Neuronal stem cell (in vitro differentiated cells): Measurements from ENCODE around the gene MEF2A.

ENCODE experiments used
- DNase-seq: peaks from one replicate; pipeline ENCODE4 v3.0.0-alpha.2; 2013; ENCODE audit warnings: low spot score
- H2AFZ ChIP-seq: one replicate; pipeline ENCODE4 v1.6.1; 2013; ENCODE audit warnings: mild to moderate bottlenecking, low read length, inconsistent platforms
- H2AK5ac ChIP-seq: 2 replicates; pipeline ENCODE4 v1.6.1; 2013; ENCODE audit warnings: low read depth, mild to moderate bottlenecking, inconsistent platforms, low read length, moderate library complexity, mixed read lengths
- H2BK120ac ChIP-seq: 2 replicates; pipeline ENCODE4 v1.6.1; 2013; ENCODE audit warnings: low read depth, mild to moderate bottlenecking, inconsistent platforms, low read length, moderate library complexity, mixed read lengths
- H2BK12ac ChIP-seq: one replicate; pipeline ENCODE4 v1.6.1; 2013; ENCODE audit warnings: low read length, inconsistent platforms
- H2BK15ac ChIP-seq: 2 replicates; pipeline ENCODE4 v1.6.1; 2013; ENCODE audit warnings: mild to moderate bottlenecking, low read length, inconsistent platforms, mixed read lengths
- H2BK5ac ChIP-seq: one replicate; pipeline ENCODE4 v1.6.1; 2013; ENCODE audit warnings: inconsistent platforms, mild to moderate bottlenecking, low read length, moderate library complexity
- H3K14ac ChIP-seq: one replicate; pipeline ENCODE4 v1.6.1; 2013; ENCODE audit warnings: low read length, inconsistent platforms
- H3K18ac ChIP-seq: 2 replicates; pipeline ENCODE4 v1.6.1; 2013; ENCODE audit warnings: low read length, inconsistent platforms
- H3K23ac ChIP-seq: 2 replicates; pipeline ENCODE4 v1.6.1; 2013; ENCODE audit warnings: low read depth, mild to moderate bottlenecking, mixed read lengths, low read length, inconsistent platforms; ENCODE audit not compliant: poor library complexity
- H3K27ac ChIP-seq: replicated peaks from 3 replicates; pipeline ENCODE4 v1.5.1; 2013; ENCODE audit warnings: low read length, inconsistent platforms
- H3K27me3 ChIP-seq, 3 experiments: 2 replicates each; pipeline ENCODE4 v1.6.1; 2013; ENCODE audit warnings: low read length in 3 of 3, mild to moderate bottlenecking in 2 of 3, inconsistent platforms in 1 of 3, low read depth in 1 of 3, mixed read lengths in 1 of 3, moderate library complexity in 1 of 3; ENCODE audit not compliant: control insufficient read depth in 3 of 3, insufficient read depth in 3 of 3
- H3K36me3 ChIP-seq, 2 donors: replicated peaks in 1 of 2; 2 replicates each; pipeline ENCODE4 v1.6.1; 2013; ENCODE audit warnings: low read length in 2 of 2; ENCODE audit not compliant: control insufficient read depth in 2 of 2, insufficient read depth in 2 of 2
- H3K4ac ChIP-seq: 2 replicates; pipeline ENCODE4 v1.6.1; 2013; ENCODE audit warnings: inconsistent platforms, mild to moderate bottlenecking, low read length, moderate library complexity
- H3K4me1 ChIP-seq, 2 donors: 1 replicate in 1 of 2; 2 replicates in 1 of 2; pipeline ENCODE4 v1.6.1; 2013; ENCODE audit warnings: low read length in 2 of 2, low read depth in 1 of 2; ENCODE audit not compliant: control insufficient read depth in 2 of 2, insufficient read depth in 1 of 2
- H3K4me2 ChIP-seq: one replicate; pipeline ENCODE4 v1.6.1; 2013; ENCODE audit warnings: mild to moderate bottlenecking, low read length, inconsistent platforms; ENCODE audit not compliant: insufficient read depth, poor library complexity, severe bottlenecking
- H3K4me3 ChIP-seq, 2 donors: 2 replicates each; pipeline ENCODE4 v1.5.1; 2013; ENCODE audit warnings: low read length in 2 of 2, mild to moderate bottlenecking in 2 of 2, inconsistent platforms in 1 of 2, moderate library complexity in 1 of 2
- H3K79me1 ChIP-seq: one replicate; pipeline ENCODE4 v1.6.1; 2013; ENCODE audit warnings: low read depth, mild to moderate bottlenecking, inconsistent platforms, low read length, moderate library complexity
- H3K9ac ChIP-seq: one replicate; pipeline ENCODE4 v1.6.1; 2013; ENCODE audit warnings: mild to moderate bottlenecking, low read depth, low read length, inconsistent platforms; ENCODE audit not compliant: poor library complexity
- H3K9me3 ChIP-seq, 2 donors: replicated peaks in 1 of 2; 2 replicates each; pipeline versions ENCODE3 to v1.6.1; 2013; ENCODE audit warnings: low read length in 2 of 2, mild to moderate bottlenecking in 2 of 2, inconsistent platforms in 1 of 2, low read depth in 1 of 2, mixed read lengths in 1 of 2, moderate library complexity in 1 of 2; ENCODE audit not compliant: control insufficient read depth in 2 of 2, insufficient read depth in 1 of 2
- H4K8ac ChIP-seq: one replicate; pipeline ENCODE4 v1.6.1; 2013; ENCODE audit warnings: low read depth, mild to moderate bottlenecking, inconsistent platforms, low read length, moderate library complexity
- H4K91ac ChIP-seq: one replicate; pipeline ENCODE4 v1.6.1; 2013; ENCODE audit warnings: low read length, low read depth, mild to moderate bottlenecking, inconsistent platforms; ENCODE audit not compliant: poor library complexity
- WGBS, 2 donors: extraction: QIAGEN DNeasy Blood & Tissue Kit; methylation state at CpG; one replicate each; pipeline ENCODE4 v1.1.7; 2013; ENCODE audit warnings: missing lambda C conversion rate in 2 of 2, mixed read lengths in 1 of 2; ENCODE audit not compliant: insufficient read length in 2 of 2, insufficient replicate concordance in 1 of 2; ENCODE audit errors: extremely low coverage in 2 of 2; 5-methylcytosine and 5-hydroxymethylcytosine counted together

MEF2A gene

GRCh38 chr15:99753066-99753465 lies 187.3 kb downstream of the MEF2A start:
- Histone ChIP-seq H3K14ac (no peak overlapping the region), H3K36me3 (no peaks in the 10 kb centered on the region), H3K79me1 (no peaks in the 10 kb centered on the region), H3K4me1 (peaks cover 3 to 5% of the 10 kb centered on the region in 2 donors), H3K9me3 (no peaks in the 10 kb centered on the region), H3K4me3 (no peak overlapping the region), H3K23ac (no peak overlapping the region), H2AFZ (no peak overlapping the region), H2AK5ac (no peak overlapping the region), H2BK15ac (no peak overlapping the region), H4K8ac (no peak overlapping the region), H3K4ac (no peak overlapping the region), H4K91ac (no peak overlapping the region), H3K27ac (no peak overlapping the region), H3K18ac (no peak overlapping the region), H3K4me2 (no peak overlapping the region), H2BK5ac (no peak overlapping the region), H2BK120ac (no peak overlapping the region), H2BK12ac (no peak overlapping the region), H3K9ac (no peak overlapping the region), H3K27me3 (peaks cover 0 to 7% (median 0%) of the 10 kb centered on the region in 3 experiments)
- no peak for DNase-seq
- no CpG with 5 or more reads among the region's 4 CpGs for WGBS, 2 donors

DNA sequence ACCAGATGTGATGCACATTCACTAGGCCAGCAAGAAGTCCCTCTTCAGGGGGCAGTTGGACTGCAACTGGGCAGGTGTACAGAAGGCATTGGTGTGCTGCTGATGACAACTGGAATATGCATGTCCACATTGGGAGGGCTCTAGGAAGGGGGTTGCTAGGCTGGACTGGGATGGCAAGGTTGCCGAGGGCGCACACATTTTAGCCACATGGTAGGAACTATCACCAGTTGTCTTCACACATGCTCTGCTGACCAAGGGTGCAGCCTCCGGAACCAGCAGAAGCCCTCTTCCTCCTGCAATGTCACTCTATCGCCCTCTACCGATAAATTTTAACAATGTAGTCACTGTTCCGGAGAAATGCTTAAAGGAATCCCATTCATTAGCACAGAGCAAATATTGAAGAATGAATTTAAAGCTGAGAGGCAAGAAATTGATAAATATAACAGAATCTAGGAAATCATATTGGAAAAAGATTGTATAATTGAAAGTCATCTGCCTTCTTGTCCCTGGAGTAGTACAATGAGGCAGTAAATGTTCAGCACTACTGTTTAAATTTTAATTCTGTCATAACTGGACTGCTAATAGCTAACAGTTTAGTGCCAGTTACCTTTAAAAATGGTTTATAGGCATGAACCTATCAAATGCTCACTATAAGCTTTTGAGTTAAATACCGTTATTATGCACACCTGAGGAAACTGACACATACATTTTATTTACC lies 190.1 kb downstream of the MEF2A start:
- Histone ChIP-seq H3K36me3 (no peaks in the 10 kb centered on the region), H2BK120ac (no peak overlapping the region), H3K9me3 (no peaks in the 10 kb centered on the region), H2BK5ac (no peak overlapping the region), H3K18ac (peak overlapping the region; percentile 82), H2AK5ac (no peak overlapping the region), H2AFZ (no peak overlapping the region), H3K27me3 (peaks cover 0 to 10% (median 0%) of the 10 kb centered on the region in 3 experiments), H2BK12ac (no peak overlapping the region), H4K91ac (no peak overlapping the region), H3K4me2 (no peak overlapping the region), H3K79me1 (no peaks in the 10 kb centered on the region), H3K23ac (no peak overlapping the region), H3K9ac (no peak overlapping the region), H3K27ac (no peak overlapping the region), H4K8ac (no peak overlapping the region), H3K4me1 (peaks cover 0 to 3% of the 10 kb centered on the region in 2 donors), H3K14ac (no peak overlapping the region), H3K4ac (no peak overlapping the region), H3K4me3 (no peak overlapping the region), H2BK15ac (no peak overlapping the region)
- DNase-seq: peak; percentile 59
- no CpG with 5 or more reads among the region's 7 CpGs for WGBS, 2 donors

DNA sequence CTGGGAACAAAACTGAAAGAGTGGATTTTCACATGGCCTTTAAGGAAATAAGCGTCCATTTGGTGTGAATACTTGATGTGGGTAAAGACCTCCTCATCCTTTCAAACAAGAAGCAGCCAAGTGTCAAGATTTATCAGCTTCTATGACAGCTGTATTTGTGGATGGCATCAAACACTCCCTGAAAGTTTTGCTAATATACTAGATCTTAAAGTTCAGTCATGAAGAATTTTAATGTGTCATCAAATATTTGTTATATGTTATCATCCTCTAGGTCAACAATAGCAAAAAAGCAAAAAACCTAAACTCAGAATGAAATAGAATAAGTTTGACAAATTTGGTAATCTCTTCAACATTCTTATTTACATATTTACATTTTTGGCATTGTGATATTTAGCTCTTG lies 196.5 kb downstream of the MEF2A start:
- Histone ChIP-seq H2AK5ac (no peak overlapping the region), H3K27ac (no peak overlapping the region), H3K23ac (no peak overlapping the region), H3K4me3 (no peak overlapping the region), H2BK120ac (no peak overlapping the region), H3K9me3 (no peaks in the 10 kb centered on the region), H2AFZ (no peak overlapping the region), H3K4me2 (no peak overlapping the region), H3K4me1 (no peaks in the 10 kb centered on the region), H3K9ac (no peak overlapping the region), H4K8ac (no peak overlapping the region), H2BK5ac (no peak overlapping the region), H3K4ac (no peak overlapping the region), H2BK15ac (no peak overlapping the region), H4K91ac (no peak overlapping the region), H3K36me3 (no peaks in the 10 kb centered on the region), H3K18ac (no peak overlapping the region), H3K14ac (no peak overlapping the region), H3K27me3 (peaks cover 0 to 3% (median 0%) of the 10 kb centered on the region in 3 experiments), H3K79me1 (no peaks in the 10 kb centered on the region), H2BK12ac (no peak overlapping the region)
- DNase-seq: no peak
- no CpG with 5 or more reads among the region's 1 CpG for WGBS, 2 donors

- Histone ChIP-seq H4K91ac (no peak overlapping the region), H3K4me1 (no peaks in the 10 kb centered on the region), H3K36me3 (no peaks in the 10 kb centered on the region), H3K27me3 (peaks cover 0 to 3% (median 0%) of the 10 kb centered on the region in 3 experiments), H2AK5ac (no peak overlapping the region), H3K4ac (no peak overlapping the region), H3K18ac (no peak overlapping the region), H2BK15ac (no peak overlapping the region), H3K9ac (no peak overlapping the region), H2BK12ac (no peak overlapping the region), H3K27ac (no peak overlapping the region), H3K79me1 (no peaks in the 10 kb centered on the region), H2BK120ac (no peak overlapping the region), H3K4me2 (no peak overlapping the region), H2AFZ (no peak overlapping the region), H2BK5ac (no peak overlapping the region), H3K23ac (no peak overlapping the region), H3K14ac (no peak overlapping the region), H4K8ac (no peak overlapping the region), H3K9me3 (no peaks in the 10 kb centered on the region), H3K4me3 (no peak overlapping the region)
- no peak for DNase-seq
- WGBS, 2 donors: no CpG with 5 or more reads among the region's 2 CpGs
Measured at GRCh38 chr15:99763827-99764226, 198.0 kb downstream of the MEF2A start.
